Upper lobe of right lung (tissue), 1 donor: ENCODE data around the gene JMJD7. TPM values are rescaled to one million over a fixed set of nuclear protein-coding genes. Genes with fewer than 3 reads are reported as not detected.

Experiments used
- ATAC-seq: fragments of 200-7000 bp; cut with Tn5 transposase; one replicate; pipeline ENCODE4 v1.9.1; 2020; ENCODE audit warnings: mild to moderate bottlenecking, moderate library complexity
- DNase-seq: peaks from one replicate; pipeline ENCODE4 v3.0.0-alpha.2; 2020
- H3K27ac ChIP-seq: fragments of 200-600 bp; one replicate; pipeline ENCODE4 v1.8.0; 2022
- H3K27me3 ChIP-seq: fragments of 200-600 bp; one replicate; pipeline ENCODE4 v1.8.0; 2022; ENCODE audit warnings: mild to moderate bottlenecking
- H3K36me3 ChIP-seq: fragments of 200-600 bp; one replicate; pipeline ENCODE4 v1.8.0; 2022
- H3K4me1 ChIP-seq: fragments of 200-600 bp; one replicate; pipeline ENCODE4 v1.8.0; 2022
- H3K4me3 ChIP-seq: fragments of 200-600 bp; one replicate; pipeline ENCODE4 v1.8.0; 2022; ENCODE audit warnings: mild to moderate bottlenecking
- H3K9me3 ChIP-seq: fragments of 200-600 bp; one replicate; pipeline ENCODE4 v1.8.0; 2022
- intact Hi-C: fragments of 100-400 bp; cut with DNase I; formaldehyde crosslinking; loops from one replicate; pipeline ENCODE4 v1.11.0; 2022
- total RNA-seq: library from RNA; stranded (reverse); fragmentation: NEBNext Ultra II Directional; extraction: Animal tissue kit (Norgen Biotek cat#: 25700); gene quantifications from one replicate; pipeline ENCODE4 v1.2.1, GENCODE V29; 2021
- TF ChIP-seq, protein P1 (sequence below): fragments of 200-600 bp; IDR thresholded peaks from one replicate; pipeline ENCODE4 v1.8.0; 2022; ENCODE audit warnings: antibody characterized with exemption
- donor health status: DM: no; HTN: yes; CAD: no; lungs with severe emphysema.

The JMJD7 gene
- total RNA-seq, 1 donor from 2014 or later: 36.7 TPM

DNA sequence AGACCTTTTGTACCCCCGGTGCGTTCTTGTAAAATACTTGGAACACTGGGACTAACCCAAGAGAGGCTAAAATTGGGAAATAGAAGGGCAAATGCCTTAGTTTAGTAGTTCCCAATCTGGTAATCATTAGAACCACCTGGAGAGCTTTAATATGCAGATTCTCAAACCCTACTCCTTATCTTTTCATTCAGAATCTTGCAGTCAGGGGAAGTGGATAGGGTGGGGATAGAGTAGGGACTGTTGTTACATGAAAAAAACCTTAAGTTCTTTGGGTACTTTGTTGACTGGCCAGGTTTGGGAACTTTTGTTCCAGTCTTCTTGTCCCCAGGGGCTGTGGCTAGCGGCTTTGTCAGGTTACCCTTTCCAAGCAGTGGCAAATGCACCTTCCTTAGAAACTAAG lies 37.7 kb upstream of the JMJD7 start:
- H3K27me3 ChIP-seq: no peaks in the 10 kb centered on the region
- intact Hi-C loops: no loop called here
- H3K4me1 ChIP-seq: peaks cover 29% of the 10 kb centered on the region
- TF ChIP-seq, protein P1, sequence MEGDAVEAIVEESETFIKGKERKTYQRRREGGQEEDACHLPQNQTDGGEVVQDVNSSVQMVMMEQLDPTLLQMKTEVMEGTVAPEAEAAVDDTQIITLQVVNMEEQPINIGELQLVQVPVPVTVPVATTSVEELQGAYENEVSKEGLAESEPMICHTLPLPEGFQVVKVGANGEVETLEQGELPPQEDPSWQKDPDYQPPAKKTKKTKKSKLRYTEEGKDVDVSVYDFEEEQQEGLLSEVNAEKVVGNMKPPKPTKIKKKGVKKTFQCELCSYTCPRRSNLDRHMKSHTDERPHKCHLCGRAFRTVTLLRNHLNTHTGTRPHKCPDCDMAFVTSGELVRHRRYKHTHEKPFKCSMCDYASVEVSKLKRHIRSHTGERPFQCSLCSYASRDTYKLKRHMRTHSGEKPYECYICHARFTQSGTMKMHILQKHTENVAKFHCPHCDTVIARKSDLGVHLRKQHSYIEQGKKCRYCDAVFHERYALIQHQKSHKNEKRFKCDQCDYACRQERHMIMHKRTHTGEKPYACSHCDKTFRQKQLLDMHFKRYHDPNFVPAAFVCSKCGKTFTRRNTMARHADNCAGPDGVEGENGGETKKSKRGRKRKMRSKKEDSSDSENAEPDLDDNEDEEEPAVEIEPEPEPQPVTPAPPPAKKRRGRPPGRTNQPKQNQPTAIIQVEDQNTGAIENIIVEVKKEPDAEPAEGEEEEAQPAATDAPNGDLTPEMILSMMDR: no peak
- H3K4me3 ChIP-seq: no peak overlapping the region
- H3K9me3 ChIP-seq: no peaks in the 10 kb centered on the region
- H3K36me3 ChIP-seq: no peaks in the 10 kb centered on the region
- DNase-seq (no peak), ATAC-seq (no peak)
- H3K27ac ChIP-seq: peak overlapping the region; percentile 5

DNA sequence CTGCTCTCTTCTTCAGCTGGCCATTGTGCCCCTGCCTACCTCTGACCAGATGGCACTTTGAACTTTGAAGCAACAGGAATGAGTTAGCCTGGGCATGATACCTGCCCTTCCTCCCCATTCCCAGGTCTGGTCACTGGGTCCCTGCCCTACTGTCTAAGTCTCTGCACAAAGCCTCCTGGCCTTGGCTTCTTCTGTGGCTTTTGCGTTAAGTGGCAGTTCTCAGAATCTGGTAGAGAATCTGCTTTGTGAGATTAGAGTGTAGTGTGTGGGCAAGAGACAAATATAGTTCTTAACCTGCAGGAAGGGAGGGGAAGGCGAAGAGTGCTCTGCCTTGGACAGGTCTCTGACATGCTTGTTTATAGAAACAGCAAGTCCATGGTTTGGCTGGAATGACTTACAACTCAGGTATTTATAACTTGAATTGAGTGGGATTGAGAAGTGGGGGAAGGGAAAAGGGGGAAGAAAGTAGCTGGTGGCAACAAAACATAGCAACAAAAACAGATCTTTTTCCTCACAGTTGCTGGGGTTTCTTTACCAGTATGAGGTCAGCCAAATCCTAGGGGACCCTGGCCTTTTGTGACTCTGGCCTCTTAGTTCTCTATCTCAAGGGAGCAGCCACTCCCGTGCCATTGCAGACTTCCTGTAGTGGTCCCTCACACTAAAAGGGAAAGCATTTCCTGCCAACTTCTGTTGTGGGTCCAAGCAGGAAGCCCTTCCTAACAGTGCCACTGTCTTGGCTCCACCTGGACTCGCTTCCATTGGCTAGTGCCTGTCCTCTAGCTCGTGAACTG lies 36.9 kb upstream of the JMJD7 start:
- Histone ChIP-seq H3K4me1 (peaks cover 31% of the 10 kb centered on the region), H3K4me3 (no peak overlapping the region), H3K27me3 (no peaks in the 10 kb centered on the region), H3K36me3 (no peaks in the 10 kb centered on the region), H3K9me3 (no peaks in the 10 kb centered on the region), H3K27ac (peak overlapping the region; percentile 38)
- intact Hi-C loops: no loop called here
- DNase-seq (no peak), ATAC-seq (peak; percentile 68)
- TF ChIP-seq, protein P1: no peak

DNA sequence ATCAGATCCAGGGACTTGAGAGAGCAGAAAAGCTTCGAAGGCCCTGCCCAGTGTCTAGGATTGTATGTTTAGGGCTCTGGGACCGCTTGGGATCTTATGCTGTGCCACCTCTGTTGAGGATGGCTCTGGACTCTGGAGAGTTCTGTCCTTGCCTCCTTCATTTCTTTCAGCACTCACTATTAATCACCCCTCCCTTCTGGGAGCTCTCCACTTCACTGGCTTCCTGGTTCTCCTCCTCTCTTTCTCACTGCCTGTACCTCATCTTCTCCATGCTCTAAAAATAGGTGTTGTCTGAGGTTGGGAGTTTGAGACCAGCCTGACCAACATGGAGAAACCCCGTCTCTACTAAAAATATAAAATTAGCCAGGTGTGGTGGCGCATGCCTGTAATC lies 36.4 kb upstream of the JMJD7 start:
- ATAC-seq (no peak), DNase-seq (no peak)
- Histone ChIP-seq H3K27ac (peak overlapping the region; percentile 38), H3K36me3 (no peaks in the 10 kb centered on the region), H3K27me3 (no peaks in the 10 kb centered on the region), H3K4me3 (no peak overlapping the region), H3K9me3 (no peaks in the 10 kb centered on the region), H3K4me1 (peaks cover 36% of the 10 kb centered on the region)
- TF ChIP-seq, protein P1: no peak
- intact Hi-C loops: no loop called here

DNA sequence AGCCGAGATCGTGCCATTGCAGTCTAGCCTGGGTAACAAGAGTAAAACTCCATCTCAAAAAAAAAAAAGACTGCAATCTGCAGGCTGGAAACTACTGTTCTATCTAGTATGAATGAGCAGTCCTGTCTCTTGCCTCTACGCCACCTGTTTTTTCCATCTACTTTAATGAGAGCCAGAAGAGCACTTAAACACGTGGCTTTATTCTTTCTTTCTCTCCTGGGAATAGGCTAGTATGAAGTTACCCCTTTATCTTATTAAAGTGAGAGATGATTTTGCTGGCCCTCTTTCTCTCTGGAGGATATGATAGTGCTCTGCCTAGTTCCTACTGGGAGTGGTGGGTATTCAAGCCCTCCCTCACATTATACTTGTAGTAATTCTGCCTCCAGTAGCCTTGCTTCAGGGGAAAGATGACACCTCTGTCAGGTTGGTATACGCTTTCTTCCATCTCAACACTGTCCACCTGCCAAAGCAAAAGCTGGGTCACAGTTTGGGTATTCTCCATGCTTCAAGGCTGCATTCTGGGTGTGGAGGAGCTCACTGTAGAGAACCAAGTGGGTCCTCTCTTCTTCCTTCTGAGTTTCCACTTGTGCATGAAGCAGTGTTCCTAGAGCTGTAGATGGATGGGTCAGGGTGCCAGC lies 35.8 kb upstream of the JMJD7 start:
- Histone ChIP-seq H3K4me3 (no peak overlapping the region), H3K4me1 (peaks cover 41% of the 10 kb centered on the region), H3K27me3 (no peaks in the 10 kb centered on the region), H3K9me3 (no peaks in the 10 kb centered on the region), H3K27ac (no peak overlapping the region), H3K36me3 (no peaks in the 10 kb centered on the region)
- ATAC-seq (no peak), DNase-seq (no peak)
- TF ChIP-seq, protein P1: no peak
- intact Hi-C loops: no loop called here

DNA sequence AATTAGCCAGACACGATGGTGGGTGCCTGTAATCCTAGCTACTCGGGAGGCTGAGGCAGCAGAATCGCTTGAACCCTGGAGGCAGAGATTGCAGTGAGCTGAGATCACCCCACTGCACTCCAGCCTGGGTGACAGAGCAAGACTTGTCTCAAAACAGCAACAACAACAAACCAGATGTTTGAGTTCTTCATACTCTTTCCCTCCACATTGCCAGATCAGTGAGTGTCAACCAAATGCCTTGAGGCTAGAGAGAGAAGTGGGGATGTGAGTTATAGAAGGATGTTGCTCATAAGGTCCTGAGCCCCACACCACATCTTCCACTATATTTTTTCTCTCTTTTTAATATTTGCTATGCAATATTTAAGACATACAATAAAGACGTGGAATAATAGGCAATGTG lies 33.8 kb upstream of the JMJD7 start:
- H3K27me3 ChIP-seq: no peaks in the 10 kb centered on the region
- H3K4me1 ChIP-seq: peaks cover 36% of the 10 kb centered on the region
- no peaks in the 10 kb centered on the region for H3K9me3 ChIP-seq
- no peak overlapping the region for H3K4me3 ChIP-seq
- no peak overlapping the region for H3K27ac ChIP-seq
- no peaks in the 10 kb centered on the region for H3K36me3 ChIP-seq
- intact Hi-C loops: no loop called here
- TF ChIP-seq, protein P1: no peak
- no peak for ATAC-seq
- no peak for DNase-seq
